WTC11 (cell line): ENCODE measurements around the gene PAXIP1. TPM values are rescaled to one million over a fixed set of nuclear protein-coding genes. Genes with fewer than 3 reads are reported as not detected.

Experiments
- ATAC-seq: fragments of 200-7000 bp; cut with Tn5 transposase; 2 replicates; pipeline ENCODE4 v1.10.0; 2021; ENCODE audit warnings: mild to moderate bottlenecking, moderate library complexity
- CTCF ChIA-PET: fragments of 300-600 bp; sonication (Branson Sonifier 250); formaldehyde crosslinking; loops from one replicate; lab custom pipeline; 2021; ENCODE audit warnings: antibody characterized with exemption; lab: Charles Lee
- POLR2A ChIA-PET: fragments of 350-600 bp; sonication (Branson Sonifier 250); formaldehyde crosslinking; loops from one replicate; lab custom pipeline; 2021; ENCODE audit warnings: antibody characterized with exemption; lab: Charles Lee
- DNase-seq: peaks from one replicate; pipeline ENCODE4 v3.0.0; 2021; ENCODE audit warnings: low spot score
- H3K27ac Mint-ChIP-seq: 2 replicates; pipeline ENCODE4 v1.8.0; 2021; ENCODE audit warnings: mixed read lengths
- H3K27me3 Mint-ChIP-seq: 2 replicates; pipeline ENCODE4 v1.8.0; 2021; ENCODE audit warnings: low read depth, mild to moderate bottlenecking, moderate library complexity, mixed read lengths
- H3K36me3 Mint-ChIP-seq: 2 replicates; pipeline ENCODE4 v1.8.0; 2021; ENCODE audit warnings: mixed read lengths
- H3K4me1 Mint-ChIP-seq: 2 replicates; pipeline ENCODE4 v1.8.0; 2022; ENCODE audit warnings: mixed read lengths
- H3K4me3 Mint-ChIP-seq: 2 replicates; pipeline ENCODE4 v1.8.0; 2021; ENCODE audit warnings: mild to moderate bottlenecking, moderate library complexity, mixed read lengths
- H3K9me3 Mint-ChIP-seq: 2 replicates; pipeline ENCODE4 v1.8.0; 2021; ENCODE audit warnings: mixed read lengths
- CDX4 ChIP-seq: fragments of 250-450 bp; sonication (Bioruptor Pico); IDR thresholded peaks from 2 replicates; pipeline ENCODE4 v1.9.0; 2021; ENCODE audit warnings: moderate library complexity, mild to moderate bottlenecking, inconsistent platforms, borderline replicate concordance
- E2F4 ChIP-seq: sonication (generic); formaldehyde crosslinking; IDR thresholded peaks from 2 replicates; pipeline ENCODE4 v1.8.1; 2022; ENCODE audit warnings: low read depth, mild to moderate bottlenecking, moderate library complexity, missing genetic modification reagents, borderline replicate concordance
- FOXJ3 ChIP-seq: sonication (generic); formaldehyde crosslinking; IDR thresholded peaks from 2 replicates; pipeline ENCODE4 v1.9.0; 2021; ENCODE audit warnings: missing genetic modification reagents, mild to moderate bottlenecking, borderline replicate concordance
- FOXK1 ChIP-seq: sonication (generic); formaldehyde crosslinking; IDR thresholded peaks from 2 replicates; pipeline ENCODE4 v1.8.0; 2022; ENCODE audit warnings: mild to moderate bottlenecking, moderate library complexity, missing genetic modification reagents
- NR1H2 ChIP-seq: sonication (generic); formaldehyde crosslinking; IDR thresholded peaks from 2 replicates; pipeline ENCODE4 v1.9.0; 2021; ENCODE audit warnings: mild to moderate bottlenecking, moderate library complexity, missing genetic modification reagents
- PREB ChIP-seq: sonication (generic); formaldehyde crosslinking; IDR thresholded peaks from 2 replicates; pipeline ENCODE4 v1.8.1; 2022; ENCODE audit warnings: mild to moderate bottlenecking, missing genetic modification reagents, moderate library complexity, borderline replicate concordance
- ZNF121 ChIP-seq: sonication (generic); formaldehyde crosslinking; IDR thresholded peaks from 2 replicates; pipeline ENCODE4 v1.8.0; 2023; ENCODE audit warnings: missing genetic modification reagents
- ZNF232 ChIP-seq: sonication (generic); formaldehyde crosslinking; IDR thresholded peaks from 2 replicates; pipeline ENCODE4 v1.8.0; 2022; ENCODE audit warnings: mild to moderate bottlenecking, missing genetic modification reagents
- ZNF423 ChIP-seq: fragments of 250-450 bp; sonication (Bioruptor Pico); IDR thresholded peaks from 2 replicates; pipeline ENCODE4 v2.1.2; 2022; ENCODE audit warnings: mild to moderate bottlenecking, moderate library complexity
- ZNF425 ChIP-seq: fragments of 250-450 bp; sonication (Bioruptor Pico); conservative IDR thresholded peaks from 2 replicates; pipeline ENCODE4 v1.9.0; 2021; ENCODE audit warnings: mild to moderate bottlenecking
- ZSCAN18 ChIP-seq: fragments of 250-450 bp; sonication (Bioruptor Pico); IDR thresholded peaks from 2 replicates; pipeline ENCODE4 v2.1.2; 2022; ENCODE audit warnings: mild to moderate bottlenecking, moderate library complexity
- total RNA-seq: library from RNA; stranded (reverse); gene quantifications from 3 replicates; pipeline ENCODE4 v1.2.3, GENCODE V29; 2021

Gene PAXIP1
- total RNA-seq, 1 experiment from 2014 or later = 34.1 TPM

GRCh38 chr7:155011086-155011485, 8.2 kb upstream of the PAXIP1 start:
- POLR2A ChIA-PET = no interaction called here
- TF ChIP-seq FOXJ3 (CRISPR knock-in tag) (no peak), ZNF232 (no peak), PREB (CRISPR knock-in tag) (no peak)
- DNase-seq = no peak
- no peak for ATAC-seq
- Mint-ChIP-seq H3K27me3 (no peaks in the 10 kb centered on the region), H3K9me3 (no peaks in the 10 kb centered on the region), H3K4me1 (peaks cover 12% of the 10 kb centered on the region), H3K4me3 (no peak overlapping the region), H3K36me3 (no peaks in the 10 kb centered on the region), H3K27ac (no peak overlapping the region)
- CTCF ChIA-PET = interaction anchor here (0.6 to 4.4 kb wide), 4 partner anchors 9 to 97 kb away, joined by 3 to 36 read pairs (median 4); no protein-coding TSS in a partner anchor

- TF ChIP-seq ZNF121 = no peak
- no peak for TF ChIP-seq ZSCAN18 (CRISPR knock-in tag)
- no peak for TF ChIP-seq NR1H2 (CRISPR knock-in tag)
- no peak for TF ChIP-seq CDX4 (CRISPR knock-in tag)
- no peak for TF ChIP-seq ZNF423 (CRISPR knock-in tag)
- TF ChIP-seq ZNF425 (CRISPR knock-in tag) = no peak
- no peak for TF ChIP-seq E2F4 (CRISPR knock-in tag)
- TF ChIP-seq FOXK1 (CRISPR knock-in tag) = no peak
- TF ChIP-seq, all 79 proteins: peak for 0
- Mint-ChIP-seq H3K27ac (no peak overlapping the region), H3K4me3 (no peak overlapping the region), H3K27me3 (no peaks in the 10 kb centered on the region), H3K4me1 (peaks cover 14% of the 10 kb centered on the region), H3K36me3 (no peaks in the 10 kb centered on the region; the same call in 1 of the 2 replicates), H3K9me3 (no peaks in the 10 kb centered on the region)
- ChIA-PET POLR2A (no interaction called here), CTCF (interaction anchor here (0.7 to 4.4 kb wide), 6 partner anchors 11 to 95 kb away, joined by 3 to 36 read pairs (median 5); no protein-coding TSS in a partner anchor)
- ATAC-seq (peak; percentile 68), DNase-seq (peak; percentile 45)
Measured at GRCh38 chr7:155009570-155010157, 6.7 kb upstream of the PAXIP1 start.

- no peak overlapping the region for H3K4me3 Mint-ChIP-seq
- DNase-seq = peak; percentile 39
- CTCF ChIA-PET = interaction anchor here (0.8 to 4.4 kb wide), 8 partner anchors 12 to 288 kb away, joined by 3 to 36 read pairs (median 6); no protein-coding TSS in a partner anchor
Measured at GRCh38 chr7:155007947-155008346, 5.0 kb upstream of the PAXIP1 start.

More at GRCh38 chr7:155007947-155008346, 5.0 kb upstream of the PAXIP1 start:
- H3K9me3 Mint-ChIP-seq = no peaks in the 10 kb centered on the region
- peaks cover 20% of the 10 kb centered on the region for H3K4me1 Mint-ChIP-seq
- POLR2A ChIA-PET = interaction anchor here (0.5 kb wide), 1 partner anchor 10 kb away, joined by 7 read pairs; no protein-coding TSS in a partner anchor
- H3K27me3 Mint-ChIP-seq = no peaks in the 10 kb centered on the region
- peak; percentile 50 for ATAC-seq
- H3K27ac Mint-ChIP-seq = no peak overlapping the region
- H3K36me3 Mint-ChIP-seq = no peaks in the 10 kb centered on the region; the same call in 1 of the 2 replicates
- TF ChIP-seq FOXK1 (CRISPR knock-in tag) (peak; percentile 25; the same call in 1 of the 2 replicates), FOXJ3 (CRISPR knock-in tag) (no peak)
